ENCODE measurements around the gene GDF15. TPM values are rescaled to one million over a fixed set of nuclear protein-coding genes. Genes with fewer than 3 reads are reported as not detected.
"Not testable (repeated sequence)": the region's sequence is repeated elsewhere in the genome, so short reads cannot be mapped to it uniquely, and the experiment has no call there.

The GDF15 gene
- total and polyA plus RNA-seq, 5 donors from 2014 or later, result not detected

DNA sequence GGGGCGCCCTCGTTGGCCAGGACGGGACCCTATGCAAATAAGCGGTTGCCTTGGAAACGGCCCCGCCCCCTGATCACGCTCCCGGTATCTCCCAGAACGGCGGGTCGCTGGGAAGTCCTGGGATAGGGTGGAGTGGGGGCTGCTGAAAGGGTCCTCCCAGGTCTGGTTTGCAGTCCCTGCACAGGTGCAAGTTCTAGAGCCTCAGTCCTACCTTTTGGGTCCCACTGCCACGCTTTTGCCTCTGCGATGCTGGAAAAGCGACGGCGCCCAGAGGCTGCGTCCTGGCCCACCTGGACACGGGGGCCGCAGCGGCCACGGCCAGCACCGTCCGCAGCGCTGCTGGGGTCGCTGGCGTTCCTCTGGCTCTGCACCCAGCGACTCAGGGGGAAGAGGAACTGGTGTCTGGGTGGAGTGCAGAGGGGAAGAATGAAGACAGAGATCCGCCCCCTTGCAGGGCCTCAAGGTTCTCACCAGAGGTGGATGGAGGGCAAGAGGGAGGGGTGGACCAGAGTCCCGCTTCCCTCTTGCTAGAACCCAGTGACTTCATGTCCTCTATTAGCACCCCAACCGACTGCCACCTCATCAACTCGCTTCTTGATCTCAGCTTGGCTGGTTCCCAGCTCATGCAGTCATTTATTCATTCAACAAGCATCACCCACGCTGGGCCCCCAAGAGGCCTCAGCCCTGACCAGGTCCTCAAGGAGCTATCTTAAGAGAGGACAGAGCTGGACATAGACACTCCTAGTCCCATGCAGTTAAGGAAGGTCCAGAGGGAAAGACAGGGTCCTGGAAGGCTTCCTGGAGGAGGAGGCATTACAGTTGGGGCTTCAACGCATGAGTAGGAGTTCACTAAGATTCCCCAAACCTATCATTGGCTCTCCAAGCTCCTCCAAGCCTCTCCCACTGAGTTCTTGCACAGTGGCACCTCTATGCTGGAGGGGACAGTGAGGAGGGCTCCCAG is 11.6 kb downstream of the GDF15 start, which contains the start of gene LRRC25:
Gene LRRC25, minus strand, starts transcription at position 381 of the 961 bp plus-strand sequence. CDS start 659 bp downstream, outside the sequence.
- no peaks in the 10 kb centered on the region for H3K9me3 Mint-ChIP-seq
- no peak within 1 kb of the TSS for H3K4me3 ChIP-seq (ENCODE audit: low read depth, low read length)
- H3K36me3 ChIP-seq (ENCODE audit: control insufficient read depth, insufficient read depth, low read length), result no peaks in the 10 kb centered on the region
- H3K36me3 Mint-ChIP-seq, result no peaks in the 10 kb centered on the region
- H3K27me3 ChIP-seq (ENCODE audit: control insufficient read depth, insufficient read depth, low read length), result peaks cover 4% of the 10 kb centered on the region
- H3K4me1 Mint-ChIP-seq, result peaks cover 0 to 9% (median 4%) of the 10 kb centered on the region in 4 donors
- peaks cover 48% of the 10 kb centered on the region for H3K27me3 Mint-ChIP-seq
- no peak within 1 kb of the TSS for H3K27ac ChIP-seq (ENCODE audit: insufficient read depth, low read length, poor library complexity, severe bottlenecking)
- H3K4me1 ChIP-seq (ENCODE audit: control insufficient read depth, insufficient read depth, low read length, poor library complexity, severe bottlenecking), result peaks cover 8% of the 10 kb centered on the region
- H3K9me3 ChIP-seq (ENCODE audit: control insufficient read depth in 2 of 2, low read length in 2 of 2), result no peaks in the 10 kb centered on the region
- no peak within 1 kb of the TSS for H3K4me3 Mint-ChIP-seq
- ATAC-seq (ENCODE audit: low read depth in 2 of 2), result peak; percentile 61 to 69
- peak within 1 kb of the TSS in 1 of 3 donors; percentile 12 for H3K27ac Mint-ChIP-seq
- peak in 1 of 3 donors; percentile 38 for DNase-seq

DNA sequence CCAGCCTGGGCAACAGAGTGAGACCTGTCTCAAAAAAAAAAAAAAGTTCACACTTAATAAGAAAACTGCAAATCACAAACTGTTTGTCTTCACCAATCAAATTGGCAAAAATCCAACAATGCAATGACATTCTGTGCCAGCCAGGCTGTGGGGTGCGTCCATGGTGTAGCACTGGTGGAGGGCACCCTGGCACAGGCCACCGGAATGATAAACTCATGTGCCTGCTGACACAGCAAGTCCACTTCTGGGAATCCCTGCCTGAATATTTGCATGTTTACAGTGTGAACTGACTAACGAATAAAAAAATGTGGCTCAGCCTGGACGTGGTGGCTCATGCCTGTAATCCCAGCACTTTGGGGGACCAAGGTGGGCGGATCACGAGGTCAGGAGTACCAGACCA is 13.1 kb downstream of the GDF15 start:
- peaks cover 8% of the 10 kb centered on the region for H3K4me1 ChIP-seq (ENCODE audit: control insufficient read depth, insufficient read depth, low read length, poor library complexity, severe bottlenecking)
- no peaks in the 10 kb centered on the region for H3K9me3 Mint-ChIP-seq
- ATAC-seq (ENCODE audit: low read depth in 2 of 2) (no peak), DNase-seq (no peak)
- H3K27ac Mint-ChIP-seq, result no peak overlapping the region
- H3K27ac ChIP-seq (ENCODE audit: insufficient read depth, low read length, poor library complexity, severe bottlenecking), result no peak overlapping the region
- no peaks in the 10 kb centered on the region for H3K36me3 ChIP-seq (ENCODE audit: control insufficient read depth, insufficient read depth, low read length)
- no peak overlapping the region for H3K4me3 ChIP-seq (ENCODE audit: low read depth, low read length)
- H3K27me3 ChIP-seq (ENCODE audit: control insufficient read depth, insufficient read depth, low read length), result peaks cover 4% of the 10 kb centered on the region
- no peaks in the 10 kb centered on the region for H3K36me3 Mint-ChIP-seq
- peaks cover 0 to 7% (median 3%) of the 10 kb centered on the region in 4 donors for H3K4me1 Mint-ChIP-seq
- H3K4me3 Mint-ChIP-seq, result no peak overlapping the region
- peaks cover 44% of the 10 kb centered on the region for H3K27me3 Mint-ChIP-seq
- no peaks in the 10 kb centered on the region for H3K9me3 ChIP-seq (ENCODE audit: control insufficient read depth in 2 of 2, low read length in 2 of 2)

DNA sequence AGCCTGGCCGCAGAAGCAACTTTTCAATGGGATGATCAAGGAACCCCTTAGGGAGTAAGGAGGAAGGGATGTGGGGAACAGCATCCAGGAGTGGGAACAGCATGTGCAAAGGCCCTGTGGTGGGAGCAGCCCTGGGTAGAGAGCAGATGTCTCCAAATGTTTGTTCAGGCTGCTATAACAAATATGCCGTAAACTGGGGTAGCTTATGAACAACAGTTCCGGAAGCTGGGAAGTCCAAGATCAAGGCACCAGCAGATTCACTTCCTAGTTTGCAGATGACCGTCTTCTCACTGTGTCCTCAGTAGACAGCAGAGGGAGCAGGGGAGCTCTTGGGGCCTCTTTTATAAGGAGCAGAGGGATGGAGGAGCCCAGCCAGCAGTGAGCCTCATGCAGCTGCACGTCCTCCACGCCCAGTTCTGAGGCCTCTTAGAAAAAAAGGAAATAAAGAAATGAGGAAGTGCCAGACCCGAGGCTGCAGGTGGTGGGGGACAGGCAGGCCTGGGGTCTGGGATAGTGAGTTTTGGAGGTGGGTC is 15.7 kb downstream of the GDF15 start:
- no peaks in the 10 kb centered on the region for H3K36me3 ChIP-seq (ENCODE audit: control insufficient read depth, insufficient read depth, low read length)
- DNase-seq, result no peak
- H3K27me3 Mint-ChIP-seq, result peaks cover 30% of the 10 kb centered on the region
- H3K36me3 Mint-ChIP-seq, result no peaks in the 10 kb centered on the region
- no peak overlapping the region for H3K4me3 Mint-ChIP-seq
- H3K27ac ChIP-seq (ENCODE audit: insufficient read depth, low read length, poor library complexity, severe bottlenecking), result no peak overlapping the region
- H3K27me3 ChIP-seq (ENCODE audit: control insufficient read depth, insufficient read depth, low read length), result peaks cover 4% of the 10 kb centered on the region
- H3K27ac Mint-ChIP-seq, result no peak overlapping the region
- H3K4me1 ChIP-seq (ENCODE audit: control insufficient read depth, insufficient read depth, low read length, poor library complexity, severe bottlenecking), result peaks cover 8% of the 10 kb centered on the region
- H3K9me3 Mint-ChIP-seq, result no peaks in the 10 kb centered on the region
- H3K4me1 Mint-ChIP-seq, result peaks cover 0 to 7% (median 2%) of the 10 kb centered on the region in 4 donors
- H3K4me3 ChIP-seq (ENCODE audit: low read depth, low read length), result no peak overlapping the region
- peak in 1 of 2 donors; percentile 38 for ATAC-seq (ENCODE audit: low read depth in 2 of 2)
- no peaks in the 10 kb centered on the region for H3K9me3 ChIP-seq (ENCODE audit: control insufficient read depth in 2 of 2, low read length in 2 of 2)

DNA sequence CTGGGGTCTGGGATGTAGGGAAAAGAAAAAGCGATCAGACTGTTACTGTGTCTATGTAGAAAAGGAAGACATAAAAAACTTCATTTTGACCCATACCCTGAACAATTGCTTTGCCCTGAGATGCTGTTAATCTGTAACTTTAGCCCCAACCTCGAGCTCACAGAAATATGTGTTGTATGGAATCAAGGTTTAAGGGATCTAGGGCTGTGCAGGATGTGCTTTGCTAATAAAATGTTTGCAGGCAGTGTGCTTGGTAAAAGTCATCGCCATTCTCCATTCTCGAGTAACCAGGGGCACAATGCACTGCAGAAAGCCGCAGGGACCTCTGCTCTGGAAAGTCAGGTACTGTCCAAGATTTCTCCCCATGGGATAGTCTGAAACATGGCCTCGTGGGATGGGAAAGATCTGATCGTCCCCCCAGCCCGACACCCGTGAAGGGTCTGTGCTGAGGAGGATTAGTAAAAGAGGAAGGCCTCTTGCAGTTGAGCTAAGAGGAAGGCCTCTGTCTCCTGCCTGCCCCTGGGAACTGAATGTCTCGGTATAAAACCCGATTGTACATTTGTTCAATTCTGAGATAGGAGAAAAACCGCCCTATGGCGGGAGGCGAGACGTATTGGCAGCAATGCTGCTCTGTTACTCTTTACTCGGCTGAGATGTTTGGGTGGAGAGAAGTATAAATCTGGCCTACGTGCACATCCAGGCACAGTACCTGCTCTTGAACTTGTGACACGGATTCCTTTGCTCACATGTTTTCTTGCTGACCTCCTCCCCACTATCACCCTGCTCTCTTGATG is 16.7 kb downstream of the GDF15 start:
- H3K27ac ChIP-seq (ENCODE audit: insufficient read depth, low read length, poor library complexity, severe bottlenecking); H3K36me3 Mint-ChIP-seq; H3K4me1 Mint-ChIP-seq; H3K27me3 ChIP-seq (ENCODE audit: control insufficient read depth, insufficient read depth, low read length); H3K4me3 ChIP-seq (ENCODE audit: low read depth, low read length); H3K4me3 Mint-ChIP-seq; H3K36me3 ChIP-seq (ENCODE audit: control insufficient read depth, insufficient read depth, low read length); H3K9me3 Mint-ChIP-seq; DNase-seq; ATAC-seq (ENCODE audit: low read depth in 2 of 2); H3K9me3 ChIP-seq (ENCODE audit: control insufficient read depth in 2 of 2, low read length in 2 of 2); H3K4me1 ChIP-seq (ENCODE audit: control insufficient read depth, insufficient read depth, low read length, poor library complexity, severe bottlenecking): not testable (repeated sequence)
- Mint-ChIP-seq H3K27me3 (peaks cover 22% of the 10 kb centered on the region), H3K27ac (peak overlapping the region in 1 of 3 donors; percentile 22)

DNA sequence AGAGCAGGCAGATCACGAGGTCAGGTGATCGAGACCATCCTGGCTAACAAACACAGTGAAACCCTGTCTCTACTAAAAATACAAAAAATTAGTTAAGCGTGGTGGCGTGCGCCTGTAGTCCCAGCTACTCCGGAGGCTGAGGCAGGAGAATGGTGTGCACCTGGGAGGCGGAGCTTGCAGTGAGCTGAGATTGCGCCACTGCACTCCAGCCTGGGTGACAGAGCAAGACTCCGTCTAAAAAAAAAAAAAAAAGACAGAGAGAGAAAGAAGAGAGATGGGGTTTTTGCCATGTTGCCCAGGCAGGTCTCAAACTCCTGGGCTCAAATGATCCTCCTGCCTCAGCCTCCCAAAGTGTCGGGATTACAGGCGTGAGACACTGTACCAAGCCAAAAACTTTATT is 19.8 kb downstream of the GDF15 start:
- H3K36me3 ChIP-seq (ENCODE audit: control insufficient read depth, insufficient read depth, low read length); H3K4me1 ChIP-seq (ENCODE audit: control insufficient read depth, insufficient read depth, low read length, poor library complexity, severe bottlenecking); H3K27ac Mint-ChIP-seq; ATAC-seq (ENCODE audit: low read depth in 2 of 2); H3K27ac ChIP-seq (ENCODE audit: insufficient read depth, low read length, poor library complexity, severe bottlenecking); H3K36me3 Mint-ChIP-seq; H3K9me3 ChIP-seq (ENCODE audit: control insufficient read depth in 2 of 2, low read length in 2 of 2); H3K9me3 Mint-ChIP-seq; H3K27me3 ChIP-seq (ENCODE audit: control insufficient read depth, insufficient read depth, low read length); H3K4me3 ChIP-seq (ENCODE audit: low read depth, low read length); H3K4me3 Mint-ChIP-seq; DNase-seq: not testable (repeated sequence)
- Mint-ChIP-seq H3K4me1 (peaks cover 2 to 10% (median 4%) of the 10 kb centered on the region in 4 donors), H3K27me3 (peaks cover 16% of the 10 kb centered on the region)

DNA sequence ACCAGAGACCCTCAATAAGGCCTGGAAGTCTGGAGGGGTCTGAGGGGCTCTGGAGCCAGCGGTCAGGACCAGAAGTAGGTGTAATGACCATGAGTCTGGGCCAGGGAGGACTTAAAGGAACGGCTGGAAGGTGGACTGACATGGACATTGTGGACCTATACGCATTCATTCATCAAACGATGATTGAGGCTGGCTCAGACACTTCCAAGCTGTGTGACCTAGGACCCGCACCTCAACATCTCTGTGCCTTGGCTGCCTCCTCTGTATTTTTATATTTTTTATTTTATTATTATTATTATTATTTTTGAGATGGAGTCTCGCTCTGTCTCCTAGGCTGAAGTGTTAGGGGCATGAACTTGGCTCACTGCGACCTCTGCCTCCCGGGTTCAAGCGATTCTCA is 20.8 kb downstream of the GDF15 start:
- H3K27ac ChIP-seq (ENCODE audit: insufficient read depth, low read length, poor library complexity, severe bottlenecking), result no peak overlapping the region
- ATAC-seq (ENCODE audit: low read depth in 2 of 2) (no peak), DNase-seq (no peak)
- no peaks in the 10 kb centered on the region for H3K27me3 ChIP-seq (ENCODE audit: control insufficient read depth, insufficient read depth, low read length)
- no peaks in the 10 kb centered on the region for H3K9me3 ChIP-seq (ENCODE audit: control insufficient read depth in 2 of 2, low read length in 2 of 2)
- H3K27me3 Mint-ChIP-seq, result peaks cover 14% of the 10 kb centered on the region
- no peaks in the 10 kb centered on the region for H3K9me3 Mint-ChIP-seq
- peak overlapping the region in 1 of 3 donors; percentile 87 for H3K27ac Mint-ChIP-seq
- H3K4me3 Mint-ChIP-seq, result no peak overlapping the region
- no peaks in the 10 kb centered on the region for H3K36me3 ChIP-seq (ENCODE audit: control insufficient read depth, insufficient read depth, low read length)
- peaks cover 3 to 8% (median 5%) of the 10 kb centered on the region in 4 donors for H3K4me1 Mint-ChIP-seq
- no peaks in the 10 kb centered on the region for H3K36me3 Mint-ChIP-seq
- no peak overlapping the region for H3K4me3 ChIP-seq (ENCODE audit: low read depth, low read length)
- H3K4me1 ChIP-seq (ENCODE audit: control insufficient read depth, insufficient read depth, low read length, poor library complexity, severe bottlenecking), result no peaks in the 10 kb centered on the region

DNA sequence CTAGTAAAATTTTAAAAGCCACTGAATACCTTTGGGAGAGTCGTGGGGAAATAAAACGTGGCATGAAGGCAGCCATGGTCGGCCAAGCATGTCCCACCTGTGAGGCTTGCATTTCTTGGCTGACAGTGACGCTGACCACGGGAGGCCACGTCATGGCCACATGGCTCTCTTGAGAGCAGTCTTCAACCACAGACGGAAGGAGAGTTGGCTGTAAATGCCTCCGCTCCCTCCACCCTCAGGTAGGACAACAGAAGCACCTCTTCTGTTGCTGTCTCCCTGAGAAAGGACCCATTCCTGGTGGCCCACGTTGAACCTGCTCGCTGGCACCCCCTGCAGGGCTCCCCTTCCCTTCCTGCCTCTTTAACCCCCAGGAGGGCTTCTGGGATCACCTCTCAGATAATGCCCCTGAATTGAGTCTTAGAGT is 22.1 kb downstream of the GDF15 start:
- Histone ChIP-seq H3K27me3 (ENCODE audit: control insufficient read depth, insufficient read depth, low read length) (no peaks in the 10 kb centered on the region), H3K27ac (ENCODE audit: insufficient read depth, low read length, poor library complexity, severe bottlenecking) (no peak overlapping the region), H3K4me3 (ENCODE audit: low read depth, low read length) (no peak overlapping the region), H3K36me3 (ENCODE audit: control insufficient read depth, insufficient read depth, low read length) (no peaks in the 10 kb centered on the region), H3K4me1 (ENCODE audit: control insufficient read depth, insufficient read depth, low read length, poor library complexity, severe bottlenecking) (no peaks in the 10 kb centered on the region), H3K9me3 (ENCODE audit: control insufficient read depth in 2 of 2, low read length in 2 of 2) (no peaks in the 10 kb centered on the region)
- H3K36me3 Mint-ChIP-seq, result no peaks in the 10 kb centered on the region
- peaks cover 3 to 7% (median 5%) of the 10 kb centered on the region in 4 donors for H3K4me1 Mint-ChIP-seq
- H3K4me3 Mint-ChIP-seq, result no peak overlapping the region
- ATAC-seq (ENCODE audit: low read depth in 2 of 2), result peak in 1 of 2 donors; percentile 32
- H3K27me3 Mint-ChIP-seq, result peaks cover 10% of the 10 kb centered on the region
- no peak for DNase-seq
- H3K27ac Mint-ChIP-seq, result no peak overlapping the region
- H3K9me3 Mint-ChIP-seq, result no peaks in the 10 kb centered on the region
